Measurements from ENCODE around the gene BTBD19. TPM values are rescaled to one million over a fixed set of nuclear protein-coding genes. Genes with fewer than 3 reads are reported as not detected.

Gene BTBD19
- total and polyA plus RNA-seq, 9 of the 15 experiments (the other 6 are each of a cell fraction or from before 2014, with no cell fraction given) = 0.22 to 2.0 (median 0.95) TPM

DNA sequence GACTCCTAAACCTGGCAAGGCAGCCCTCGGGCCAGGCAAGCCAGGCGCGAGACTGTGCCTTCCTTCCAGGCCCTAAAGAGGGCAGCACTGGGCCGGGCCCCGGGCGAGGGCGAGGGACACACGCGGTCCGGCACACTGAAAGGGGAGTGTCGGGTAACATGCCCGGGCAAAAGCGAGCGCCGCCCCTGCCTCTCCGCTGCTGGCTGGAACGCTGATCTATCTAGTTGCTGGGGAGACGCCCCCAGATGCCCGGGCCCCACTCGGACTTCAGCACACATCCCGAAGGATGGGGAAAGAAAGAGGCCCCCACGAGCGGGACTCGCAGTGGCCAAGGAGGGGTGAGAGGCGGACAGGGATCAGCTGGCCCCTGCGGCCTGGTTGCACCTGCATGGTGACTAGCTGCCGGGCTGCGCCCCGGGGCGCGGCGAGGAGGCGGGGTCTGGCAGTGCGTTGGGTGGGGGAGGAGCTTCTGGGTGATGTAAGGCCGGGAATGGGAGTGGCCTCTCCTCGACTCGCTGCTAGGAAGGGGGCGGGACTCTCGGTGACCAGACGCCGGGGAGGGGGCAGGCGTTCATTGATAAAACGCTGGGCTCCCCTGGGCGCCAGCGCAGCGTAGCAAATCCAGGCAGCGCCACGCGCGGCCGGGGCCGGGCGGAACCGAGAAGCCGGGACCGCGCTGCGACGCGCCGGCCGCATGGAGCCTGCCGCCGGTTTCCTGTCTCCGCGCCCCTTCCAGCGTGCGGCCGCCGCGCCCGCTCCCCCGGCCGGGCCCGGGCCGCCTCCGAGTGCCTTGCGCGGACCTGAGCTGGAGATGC, 8.3 kb upstream of the BTBD19 start, which contains the start of gene PLK3 (continued):
- TF ChIP-seq BHLHE40 (IDR thresholded peaks at IDR 0.05; ENCODE audit: low read length) = peak; percentile 47; the same call in 1 of the 2 replicates
- TF ChIP-seq, protein P1, sequence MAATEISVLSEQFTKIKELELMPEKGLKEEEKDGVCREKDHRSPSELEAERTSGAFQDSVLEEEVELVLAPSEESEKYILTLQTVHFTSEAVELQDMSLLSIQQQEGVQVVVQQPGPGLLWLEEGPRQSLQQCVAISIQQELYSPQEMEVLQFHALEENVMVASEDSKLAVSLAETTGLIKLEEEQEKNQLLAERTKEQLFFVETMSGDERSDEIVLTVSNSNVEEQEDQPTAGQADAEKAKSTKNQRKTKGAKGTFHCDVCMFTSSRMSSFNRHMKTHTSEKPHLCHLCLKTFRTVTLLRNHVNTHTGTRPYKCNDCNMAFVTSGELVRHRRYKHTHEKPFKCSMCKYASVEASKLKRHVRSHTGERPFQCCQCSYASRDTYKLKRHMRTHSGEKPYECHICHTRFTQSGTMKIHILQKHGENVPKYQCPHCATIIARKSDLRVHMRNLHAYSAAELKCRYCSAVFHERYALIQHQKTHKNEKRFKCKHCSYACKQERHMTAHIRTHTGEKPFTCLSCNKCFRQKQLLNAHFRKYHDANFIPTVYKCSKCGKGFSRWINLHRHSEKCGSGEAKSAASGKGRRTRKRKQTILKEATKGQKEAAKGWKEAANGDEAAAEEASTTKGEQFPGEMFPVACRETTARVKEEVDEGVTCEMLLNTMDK (IDR thresholded peaks at IDR 0.05; ENCODE audit: borderline replicate concordance, insufficient read depth, low read depth, low read length, poor library complexity, severe bottlenecking) = peak; percentile 69
- no peak for TF ChIP-seq PHB2 (IDR thresholded peaks at IDR 0.05; ENCODE audit: low read depth)
- no peak for TF ChIP-seq ZNF695 (CRISPR knock-in tag; IDR thresholded peaks at IDR 0.05)
- TF ChIP-seq FIP1L1 (IDR thresholded peaks at IDR 0.05; ENCODE audit: low read depth, low read length, poor library complexity, severe bottlenecking) = peak; percentile 37
- peak; percentile 88 for TF ChIP-seq PRDM10 (IDR thresholded peaks at IDR 0.05; ENCODE audit: partially characterized antibody)
- 0 out of 2 replicates have a peak, but pooled peaks have one; percentile 73 for TF ChIP-seq FOXO4 (CRISPR knock-in tag; IDR thresholded peaks at IDR 0.05)
- peak; percentile 98 for TF ChIP-seq RBFOX2 (IDR thresholded peaks at IDR 0.05; ENCODE audit: low read depth, low read length)
- peak; percentile 63; the same call in 1 of the 2 replicates for TF ChIP-seq ESRRA (IDR thresholded peaks at IDR 0.05; ENCODE audit: borderline replicate concordance, low read depth)
- TF ChIP-seq TAF1 (IDR thresholded peaks at IDR 0.05; ENCODE audit: control insufficient read depth, extremely low read depth, insufficient read depth, low read length, severe bottlenecking) = peak; percentile 90
- TF ChIP-seq ZC3H8 (IDR thresholded peaks at IDR 0.05) = no peak; the same call in 1 of the 2 replicates
- TF ChIP-seq TEAD1 (CRISPR knock-in tag; IDR thresholded peaks at IDR 0.05) = peak; percentile 52 to 75
- TF ChIP-seq ZNF76 (CRISPR knock-in tag; IDR thresholded peaks at IDR 0.05; ENCODE audit: borderline replicate concordance) = no peak
- TF ChIP-seq ZNF445 (CRISPR knock-in tag; IDR thresholded peaks at IDR 0.05; ENCODE audit: low read depth) = no peak
- peak; percentile 86 for TF ChIP-seq KDM5B (IDR thresholded peaks at IDR 0.05; ENCODE audit: insufficient replicate concordance, low read depth, low read length)
- TF ChIP-seq, protein P2, sequence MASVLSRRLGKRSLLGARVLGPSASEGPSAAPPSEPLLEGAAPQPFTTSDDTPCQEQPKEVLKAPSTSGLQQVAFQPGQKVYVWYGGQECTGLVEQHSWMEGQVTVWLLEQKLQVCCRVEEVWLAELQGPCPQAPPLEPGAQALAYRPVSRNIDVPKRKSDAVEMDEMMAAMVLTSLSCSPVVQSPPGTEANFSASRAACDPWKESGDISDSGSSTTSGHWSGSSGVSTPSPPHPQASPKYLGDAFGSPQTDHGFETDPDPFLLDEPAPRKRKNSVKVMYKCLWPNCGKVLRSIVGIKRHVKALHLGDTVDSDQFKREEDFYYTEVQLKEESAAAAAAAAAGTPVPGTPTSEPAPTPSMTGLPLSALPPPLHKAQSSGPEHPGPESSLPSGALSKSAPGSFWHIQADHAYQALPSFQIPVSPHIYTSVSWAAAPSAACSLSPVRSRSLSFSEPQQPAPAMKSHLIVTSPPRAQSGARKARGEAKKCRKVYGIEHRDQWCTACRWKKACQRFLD (CRISPR knock-in tag; IDR thresholded peaks at IDR 0.05) = peak; percentile 67; the same call in 1 of the 2 replicates
- no peak for TF ChIP-seq ZFP36 (IDR thresholded peaks at IDR 0.05; ENCODE audit: low read depth, low read length, partially characterized antibody)

Data from K562 (cell line).